GM12878 (cell line): ENCODE results near the gene CBLN2. TPM values are rescaled to one million over a fixed set of nuclear protein-coding genes. Genes with fewer than 3 reads are reported as not detected.

Source experiments
- ATAC-seq: fragments of 200-7000 bp; cut with Tn5 transposase; 3 replicates; pipeline ENCODE4 v1.9.1; 2020; ENCODE audit warnings: mild to moderate bottlenecking, moderate library complexity
- BruUV-seq: library from RNA; stranded (reverse); fragments of 400-500 nt; replicated peaks from 2 replicates; lab custom pipeline; 2021; lab: Mats Ljungman, UMichigan
- CTCF ChIA-PET: fragments of 300-600 bp; sonication (Branson Sonifier 250); formaldehyde crosslinking; extraction: SDS; loops from one replicate; lab custom pipeline; 2021; ENCODE audit warnings: inconsistent platforms; lab: Yijun Ruan, JAX
- POLR2A ChIA-PET: fragments of 350-600 bp; formaldehyde crosslinking; extraction: SDS; loops from one replicate; lab custom pipeline; 2021; ENCODE audit warnings: inconsistent platforms; lab: Charles Lee
- RAD21 ChIA-PET: fragments of 300-600 bp; sonication (Branson Sonifier 250); formaldehyde crosslinking; loops from one replicate; lab custom pipeline; 2023; ENCODE audit warnings: antibody characterized with exemption; ENCODE audit not compliant: unreplicated experiment; lab: Charles Lee
- SMC1A ChIA-PET: fragments of 300-600 bp; sonication (Branson Sonifier 250); formaldehyde crosslinking; loops from one replicate; lab custom pipeline; 2023; ENCODE audit not compliant: unreplicated experiment, uncharacterized antibody; lab: Charles Lee
- DNase-seq: peaks from one replicate; pipeline ENCODE4 v3.0.0-alpha.2; 2011; ENCODE audit warnings: low read depth, low spot score
- FAIRE-seq: peaks from 3 replicates; lab custom pipeline; 2011; peaks lifted over from hg19 to GRCh38; lab: Jason Lieb, UNC
- H2AFZ ChIP-seq: 2 replicates; pipeline ENCODE4 v1.6.0; 2011; ENCODE audit warnings: low read depth, low read length, control low read depth; ENCODE audit not compliant: control insufficient read depth
- H3K27ac ChIP-seq: 2 replicates; pipeline ENCODE4 v1.5.1; 2011; ENCODE audit warnings: control low read depth; ENCODE audit not compliant: control insufficient read depth, insufficient read depth
- H3K27me3 ChIP-seq, 2 experiments: replicated peaks in 1 of 2; 2 replicates each; pipeline versions ENCODE4 v1.6.0 to v1.6.1; 2011; ENCODE audit warnings: low read length in 1 of 2; ENCODE audit not compliant: control insufficient read depth in 2 of 2, insufficient read depth in 2 of 2
- H3K36me3 ChIP-seq, 2 experiments: 2 replicates each; pipeline ENCODE4 v1.5.1; 2011; ENCODE audit warnings: low read length in 1 of 2; ENCODE audit not compliant: control insufficient read depth in 2 of 2, insufficient read depth in 2 of 2
- H3K4me1 ChIP-seq: 2 replicates; pipeline ENCODE4 v1.6.1; 2011; ENCODE audit warnings: mild to moderate bottlenecking, low read length, moderate library complexity, mixed read lengths; ENCODE audit not compliant: control insufficient read depth, insufficient read depth
- H3K4me2 ChIP-seq: 2 replicates; pipeline ENCODE4 v1.6.0; 2011; ENCODE audit warnings: control low read depth; ENCODE audit not compliant: control insufficient read depth, insufficient read depth
- H3K4me3 ChIP-seq: fragments of 200-600 bp; sonication (generic); 2 replicates; pipeline ENCODE4 v1.5.1; 2016
- H3K79me2 ChIP-seq: 2 replicates; pipeline ENCODE4 v1.6.0; 2011; ENCODE audit warnings: low read length; ENCODE audit not compliant: control insufficient read depth, insufficient read depth
- H3K9ac ChIP-seq: 2 replicates; pipeline ENCODE4 v1.8.0; 2011; ENCODE audit warnings: low read length, control low read depth, mixed read lengths; ENCODE audit not compliant: control insufficient read depth, insufficient read depth
- H3K9me3 ChIP-seq: replicated peaks from 3 replicates; pipeline ENCODE4 v1.5.1; 2011; ENCODE audit warnings: mild to moderate bottlenecking, low read length; ENCODE audit not compliant: control insufficient read depth, insufficient read depth
- H4K20me1 ChIP-seq: 2 replicates; pipeline ENCODE4 v1.6.0; 2011; ENCODE audit not compliant: control insufficient read depth, insufficient read depth
- IKZF2 ChIP-seq, 2 experiments: fragments of 450-650 bp; IDR thresholded peaks; 2 replicates each; pipeline ENCODE4 v1.6.1; 2017; ENCODE audit warnings: mild to moderate bottlenecking in 2 of 2, moderate library complexity in 2 of 2
- KAT2A ChIP-seq: conservative IDR thresholded peaks from 2 replicates; pipeline ENCODE4 v1.6.1; 2011; ENCODE audit warnings: low read depth, low read length; ENCODE audit not compliant: control insufficient read depth
- LARP7 ChIP-seq: fragments of 450-650 bp; IDR thresholded peaks from 2 replicates; pipeline ENCODE4 v1.6.1; 2017; ENCODE audit warnings: mild to moderate bottlenecking
- PAX8 ChIP-seq: fragments of 450-650 bp; IDR thresholded peaks from 2 replicates; pipeline ENCODE4 v1.6.1; 2017; ENCODE audit warnings: mild to moderate bottlenecking, moderate library complexity
- RAD51 ChIP-seq: fragments of 450-650 bp; IDR thresholded peaks from 2 replicates; pipeline ENCODE4 v1.6.1; 2016; ENCODE audit warnings: moderate library complexity, mild to moderate bottlenecking, inconsistent platforms
- SIX5 ChIP-seq: IDR thresholded peaks from 2 replicates; pipeline ENCODE4 v1.6.1; 2011; ENCODE audit warnings: mild to moderate bottlenecking, low read depth, low read length, moderate library complexity; ENCODE audit not compliant: severe bottlenecking
- SMAD1 ChIP-seq: fragments of 450-650 bp; IDR thresholded peaks from 2 replicates; pipeline ENCODE4 v1.6.1; 2018; ENCODE audit warnings: mild to moderate bottlenecking, low read depth; ENCODE audit not compliant: partially characterized antibody
- SPI1 ChIP-seq: IDR thresholded peaks from 2 replicates; pipeline ENCODE4 v1.6.1; 2011; ENCODE audit warnings: low read depth, mild to moderate bottlenecking, low read length, moderate library complexity, borderline replicate concordance; ENCODE audit not compliant: insufficient read depth
- ZNF24 ChIP-seq: fragments of 450-650 bp; IDR thresholded peaks from 2 replicates; pipeline ENCODE4 v1.6.1; 2017; ENCODE audit warnings: antibody characterized with exemption, mild to moderate bottlenecking
- WGBS: methylation state at CpG from one replicate; pipeline ENCODE4 v1.1.6; 2016; ENCODE audit warnings: low lambda C conversion rate; ENCODE audit not compliant: insufficient replicate concordance, insufficient coverage; ENCODE audit errors: missing lambda C conversion rate; 5-methylcytosine and 5-hydroxymethylcytosine counted together
- in situ Hi-C: fragments of 300-500 bp; cut with MboI; formaldehyde crosslinking; loops from 9 replicates; pipeline ENCODE4 v1.14.3; 2018; ENCODE audit warnings: mixed read lengths
- intact Hi-C: fragments of 100-400 bp; cut with micrococcal nuclease; formaldehyde crosslinking; loops from one replicate; pipeline ENCODE4 v1.14.2; 2022; ENCODE audit not compliant: unreplicated experiment
- polyA plus RNA-seq, 11 experiments: library from polyadenylated mRNA; depleted of rRNA in 4 of 11; unstranded in 6 of 11; stranded (reverse) in 5 of 11; fragments of >200 nt; fragmentation: Nextera tagmentation in 4 of 11; fragmentation: Illumina TruSeq in 1 of 11; extraction: Ambion mirVana in 4 of 11; extraction: Trizol in 1 of 11; gene quantifications; 1 replicate in 1 of 11; 2 replicates in 10 of 11; pipeline versions ENCODE4 v1.2.1 to v1.2.3, GENCODE V29; 2011 to 2016; ENCODE audit warnings: inconsistent platforms in 2 of 11, missing spikeins in 2 of 11, low read depth in 1 of 11
- total RNA-seq, 4 experiments: library from RNA; depleted of rRNA in 3 of 4; stranded (reverse); fragments of >200 nt in 3 of 4; fragmentation: Illumina TruSeq in 1 of 4; extraction: Trizol in 1 of 4; gene quantifications; 2 replicates each; pipeline versions ENCODE4 v1.2.1 to v1.2.3, GENCODE V29; 2013 to 2021
- TF ChIP-seq, protein P1 (sequence below): IDR thresholded peaks from 2 replicates; pipeline ENCODE4 v1.6.1; 2012; ENCODE audit warnings: low read depth, low read length, improper control_type of control experiment
- TF ChIP-seq, protein P2 (sequence below): fragments of 450-650 bp; IDR thresholded peaks from 2 replicates; pipeline ENCODE4 v1.6.1; 2017; ENCODE audit warnings: antibody characterized with exemption, mild to moderate bottlenecking, moderate library complexity
- TF ChIP-seq, protein P3 (sequence below): fragments of 450-650 bp; IDR thresholded peaks from 2 replicates; pipeline ENCODE4 v1.6.1; 2017; ENCODE audit warnings: mild to moderate bottlenecking, moderate library complexity

Gene CBLN2
- total and polyA plus RNA-seq, 10 of the 15 experiments (the other 5 are each of a cell fraction or from before 2014, with no cell fraction given) = 0.11 to 14.6 (median 0.30) TPM; not detected in 2

DNA sequence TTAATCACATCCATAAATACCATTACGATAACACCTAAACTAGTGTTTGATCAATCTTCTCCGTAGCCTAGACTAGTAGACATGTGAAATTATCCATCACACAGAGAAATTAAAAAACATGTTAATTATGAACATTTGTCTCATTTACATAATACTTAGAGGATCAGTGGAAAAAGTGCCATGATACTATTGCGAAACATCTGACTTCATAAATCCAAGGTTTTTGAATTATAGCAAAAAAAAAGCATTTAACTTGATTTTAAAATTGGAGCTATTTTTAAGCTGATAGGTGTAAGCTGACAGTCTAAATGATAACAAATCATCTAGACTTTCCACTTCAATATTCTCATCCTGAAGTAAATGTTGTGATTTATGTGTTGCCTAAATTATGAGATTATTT lies 51.6 kb downstream of the CBLN2 start:
- TF ChIP-seq SPI1 (no peak), LARP7 (no peak), RAD51 (no peak), ZNF24 (no peak), KAT2A (no peak), SMAD1 (no peak), PAX8 (no peak), SIX5 (no peak), IKZF2 (IDR thresholded peaks at IDR 0.05) (no peak)
- TF ChIP-seq, protein P1, sequence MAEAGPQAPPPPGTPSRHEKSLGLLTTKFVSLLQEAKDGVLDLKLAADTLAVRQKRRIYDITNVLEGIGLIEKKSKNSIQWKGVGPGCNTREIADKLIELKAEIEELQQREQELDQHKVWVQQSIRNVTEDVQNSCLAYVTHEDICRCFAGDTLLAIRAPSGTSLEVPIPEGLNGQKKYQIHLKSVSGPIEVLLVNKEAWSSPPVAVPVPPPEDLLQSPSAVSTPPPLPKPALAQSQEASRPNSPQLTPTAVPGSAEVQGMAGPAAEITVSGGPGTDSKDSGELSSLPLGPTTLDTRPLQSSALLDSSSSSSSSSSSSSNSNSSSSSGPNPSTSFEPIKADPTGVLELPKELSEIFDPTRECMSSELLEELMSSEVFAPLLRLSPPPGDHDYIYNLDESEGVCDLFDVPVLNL = no peak
- TF ChIP-seq, protein P2, sequence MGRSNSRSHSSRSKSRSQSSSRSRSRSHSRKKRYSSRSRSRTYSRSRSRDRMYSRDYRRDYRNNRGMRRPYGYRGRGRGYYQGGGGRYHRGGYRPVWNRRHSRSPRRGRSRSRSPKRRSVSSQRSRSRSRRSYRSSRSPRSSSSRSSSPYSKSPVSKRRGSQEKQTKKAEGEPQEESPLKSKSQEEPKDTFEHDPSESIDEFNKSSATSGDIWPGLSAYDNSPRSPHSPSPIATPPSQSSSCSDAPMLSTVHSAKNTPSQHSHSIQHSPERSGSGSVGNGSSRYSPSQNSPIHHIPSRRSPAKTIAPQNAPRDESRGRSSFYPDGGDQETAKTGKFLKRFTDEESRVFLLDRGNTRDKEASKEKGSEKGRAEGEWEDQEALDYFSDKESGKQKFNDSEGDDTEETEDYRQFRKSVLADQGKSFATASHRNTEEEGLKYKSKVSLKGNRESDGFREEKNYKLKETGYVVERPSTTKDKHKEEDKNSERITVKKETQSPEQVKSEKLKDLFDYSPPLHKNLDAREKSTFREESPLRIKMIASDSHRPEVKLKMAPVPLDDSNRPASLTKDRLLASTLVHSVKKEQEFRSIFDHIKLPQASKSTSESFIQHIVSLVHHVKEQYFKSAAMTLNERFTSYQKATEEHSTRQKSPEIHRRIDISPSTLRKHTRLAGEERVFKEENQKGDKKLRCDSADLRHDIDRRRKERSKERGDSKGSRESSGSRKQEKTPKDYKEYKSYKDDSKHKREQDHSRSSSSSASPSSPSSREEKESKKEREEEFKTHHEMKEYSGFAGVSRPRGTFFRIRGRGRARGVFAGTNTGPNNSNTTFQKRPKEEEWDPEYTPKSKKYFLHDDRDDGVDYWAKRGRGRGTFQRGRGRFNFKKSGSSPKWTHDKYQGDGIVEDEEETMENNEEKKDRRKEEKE = no peak
- TF ChIP-seq, protein P3, sequence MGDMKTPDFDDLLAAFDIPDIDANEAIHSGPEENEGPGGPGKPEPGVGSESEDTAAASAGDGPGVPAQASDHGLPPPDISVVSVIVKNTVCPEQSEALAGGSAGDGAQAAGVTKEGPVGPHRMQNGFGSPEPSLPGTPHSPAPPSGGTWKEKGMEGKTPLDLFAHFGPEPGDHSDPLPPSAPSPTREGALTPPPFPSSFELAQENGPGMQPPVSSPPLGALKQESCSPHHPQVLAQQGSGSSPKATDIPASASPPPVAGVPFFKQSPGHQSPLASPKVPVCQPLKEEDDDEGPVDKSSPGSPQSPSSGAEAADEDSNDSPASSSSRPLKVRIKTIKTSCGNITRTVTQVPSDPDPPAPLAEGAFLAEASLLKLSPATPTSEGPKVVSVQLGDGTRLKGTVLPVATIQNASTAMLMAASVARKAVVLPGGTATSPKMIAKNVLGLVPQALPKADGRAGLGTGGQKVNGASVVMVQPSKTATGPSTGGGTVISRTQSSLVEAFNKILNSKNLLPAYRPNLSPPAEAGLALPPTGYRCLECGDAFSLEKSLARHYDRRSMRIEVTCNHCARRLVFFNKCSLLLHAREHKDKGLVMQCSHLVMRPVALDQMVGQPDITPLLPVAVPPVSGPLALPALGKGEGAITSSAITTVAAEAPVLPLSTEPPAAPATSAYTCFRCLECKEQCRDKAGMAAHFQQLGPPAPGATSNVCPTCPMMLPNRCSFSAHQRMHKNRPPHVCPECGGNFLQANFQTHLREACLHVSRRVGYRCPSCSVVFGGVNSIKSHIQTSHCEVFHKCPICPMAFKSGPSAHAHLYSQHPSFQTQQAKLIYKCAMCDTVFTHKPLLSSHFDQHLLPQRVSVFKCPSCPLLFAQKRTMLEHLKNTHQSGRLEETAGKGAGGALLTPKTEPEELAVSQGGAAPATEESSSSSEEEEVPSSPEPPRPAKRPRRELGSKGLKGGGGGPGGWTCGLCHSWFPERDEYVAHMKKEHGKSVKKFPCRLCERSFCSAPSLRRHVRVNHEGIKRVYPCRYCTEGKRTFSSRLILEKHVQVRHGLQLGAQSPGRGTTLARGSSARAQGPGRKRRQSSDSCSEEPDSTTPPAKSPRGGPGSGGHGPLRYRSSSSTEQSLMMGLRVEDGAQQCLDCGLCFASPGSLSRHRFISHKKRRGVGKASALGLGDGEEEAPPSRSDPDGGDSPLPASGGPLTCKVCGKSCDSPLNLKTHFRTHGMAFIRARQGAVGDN = no peak
- in situ Hi-C loops = no loop called here
- FAIRE-seq (no peak), ATAC-seq (no peak), DNase-seq (no peak)
- intact Hi-C loops = no loop called here
- H3K4me3 ChIP-seq = no peak overlapping the region
- no peaks in the 10 kb centered on the region for H3K79me2 ChIP-seq
- H2AFZ ChIP-seq = no peak overlapping the region
- WGBS = 64% methylated on average over 3 of the region's 3 CpGs
- no peak overlapping the region for H3K9ac ChIP-seq
- H3K9me3 ChIP-seq = no peaks in the 10 kb centered on the region
- RAD21 ChIA-PET = no interaction called here
- no peaks in the 10 kb centered on the region for H3K4me1 ChIP-seq
- H4K20me1 ChIP-seq = no peaks in the 10 kb centered on the region
- BruUV-seq = no TSS peak
- SMC1A ChIA-PET = interaction anchor here (0.7 kb wide), 1 partner anchor 15 kb away, joined by 3 read pairs; no protein-coding TSS in a partner anchor
- H3K27me3 ChIP-seq = no peaks in the 10 kb centered on the region
- POLR2A ChIA-PET = no interaction called here
- H3K36me3 ChIP-seq = no peaks in the 10 kb centered on the region
- no peak overlapping the region for H3K4me2 ChIP-seq
- no peak overlapping the region for H3K27ac ChIP-seq
- CTCF ChIA-PET = interaction anchor here (1.0 kb wide), 1 partner anchor 24 kb away, joined by 3 read pairs; no protein-coding TSS in a partner anchor
